Measurements from ENCODE around the gene CELF1. TPM values are rescaled to one million over a fixed set of nuclear protein-coding genes. Genes with fewer than 3 reads are reported as not detected.

The CELF1 gene
- total and polyA plus RNA-seq, 3 donors from 2014 or later = 74.3 to 208 (median 193) TPM

GRCh38 chr11:47545298-47545697, 7.6 kb downstream of the CELF1 start:
- 94 to 97% methylated on average over 6 of the region's 6 CpGs for WGBS, 2 donors
- Histone ChIP-seq H3K36me3 (ENCODE audit: low read depth, missing control alignments) (no peaks in the 10 kb centered on the region), H3K4me3 (no peak overlapping the region), H3K9me3 (no peaks in the 10 kb centered on the region), H3K27me3 (no peaks in the 10 kb centered on the region), H3K27ac (no peak overlapping the region), H3K4me1 (peaks cover 2% of the 10 kb centered on the region)
- intact Hi-C loops (cut with DNase I; ENCODE audit: low total_unique reads) = no loop called here
- DNase-seq = no peak
- no peak for TF ChIP-seq CTCF (IDR thresholded peaks at IDR 0.05)
- no peak for TF ChIP-seq POLR2A (IDR thresholded peaks at IDR 0.05)

- Histone ChIP-seq H3K27ac (no peak overlapping the region), H3K4me3 (no peak overlapping the region), H3K36me3 (ENCODE audit: low read depth, missing control alignments) (no peaks in the 10 kb centered on the region), H3K9me3 (no peaks in the 10 kb centered on the region), H3K4me1 (peaks cover 15% of the 10 kb centered on the region), H3K27me3 (no peaks in the 10 kb centered on the region)
- DNase-seq = no peak
- 84 to 90% methylated on average over 2 of the region's 2 CpGs for WGBS, 2 donors
- intact Hi-C loops (cut with DNase I; ENCODE audit: low total_unique reads) = no loop called here
- no peak for TF ChIP-seq POLR2A (IDR thresholded peaks at IDR 0.05)
Observed at GRCh38 chr11:47541070-47541469, 11.9 kb downstream of the CELF1 start.

GRCh38 chr11:47539681-47540039, 13.3 kb downstream of the CELF1 start:
- Histone ChIP-seq H3K4me3 (no peak overlapping the region), H3K9me3 (no peaks in the 10 kb centered on the region), H3K4me1 (peaks cover 15% of the 10 kb centered on the region), H3K36me3 (ENCODE audit: low read depth, missing control alignments) (no peaks in the 10 kb centered on the region), H3K27ac (no peak overlapping the region), H3K27me3 (no peaks in the 10 kb centered on the region)
- 44 to 51% methylated on average over 2 of the region's 2 CpGs for WGBS, 2 donors
- intact Hi-C loops (cut with DNase I; ENCODE audit: low total_unique reads) = no loop called here
- DNase-seq = no peak
- no peak for TF ChIP-seq CTCF (IDR thresholded peaks at IDR 0.05)
- TF ChIP-seq POLR2A (IDR thresholded peaks at IDR 0.05) = no peak

- H3K36me3 ChIP-seq (ENCODE audit: low read depth, missing control alignments) = no peaks in the 10 kb centered on the region
- intact Hi-C loops (cut with DNase I; ENCODE audit: low total_unique reads) = no loop called here
- no peak overlapping the region for H3K4me3 ChIP-seq
- no peaks in the 10 kb centered on the region for H3K27me3 ChIP-seq
- peaks cover 15% of the 10 kb centered on the region for H3K4me1 ChIP-seq
- 82 to 83% methylated on average over 10 of the region's 10 CpGs for WGBS, 2 donors
- no peak for DNase-seq
- no peak overlapping the region for H3K27ac ChIP-seq
- H3K9me3 ChIP-seq = no peaks in the 10 kb centered on the region
- no peak for TF ChIP-seq CTCF (IDR thresholded peaks at IDR 0.05)
- TF ChIP-seq POLR2A (IDR thresholded peaks at IDR 0.05) = no peak
Observed at GRCh38 chr11:47538741-47539565, 14.0 kb downstream of the CELF1 start.

- intact Hi-C loops (cut with DNase I; ENCODE audit: low total_unique reads) = no loop called here
- WGBS, 2 donors = 50 to 65% methylated on average over 3 of the region's 3 CpGs
- Histone ChIP-seq H3K36me3 (ENCODE audit: low read depth, missing control alignments) (no peaks in the 10 kb centered on the region), H3K4me3 (no peak overlapping the region), H3K27me3 (no peaks in the 10 kb centered on the region), H3K27ac (no peak overlapping the region), H3K4me1 (peaks cover 32% of the 10 kb centered on the region), H3K9me3 (no peaks in the 10 kb centered on the region)
- no peak for DNase-seq
- no peak for TF ChIP-seq POLR2A (IDR thresholded peaks at IDR 0.05)
- TF ChIP-seq CTCF (IDR thresholded peaks at IDR 0.05) = no peak
Observed at GRCh38 chr11:47536915-47537314, 16.0 kb downstream of the CELF1 start.
